Measurements from ENCODE around the gene COL1A2. TPM values are rescaled to one million over a fixed set of nuclear protein-coding genes. Genes with fewer than 3 reads are reported as not detected.

Gene COL1A2
- total RNA-seq: 2,043 and 2,173 TPM in 2 replicates

DNA sequence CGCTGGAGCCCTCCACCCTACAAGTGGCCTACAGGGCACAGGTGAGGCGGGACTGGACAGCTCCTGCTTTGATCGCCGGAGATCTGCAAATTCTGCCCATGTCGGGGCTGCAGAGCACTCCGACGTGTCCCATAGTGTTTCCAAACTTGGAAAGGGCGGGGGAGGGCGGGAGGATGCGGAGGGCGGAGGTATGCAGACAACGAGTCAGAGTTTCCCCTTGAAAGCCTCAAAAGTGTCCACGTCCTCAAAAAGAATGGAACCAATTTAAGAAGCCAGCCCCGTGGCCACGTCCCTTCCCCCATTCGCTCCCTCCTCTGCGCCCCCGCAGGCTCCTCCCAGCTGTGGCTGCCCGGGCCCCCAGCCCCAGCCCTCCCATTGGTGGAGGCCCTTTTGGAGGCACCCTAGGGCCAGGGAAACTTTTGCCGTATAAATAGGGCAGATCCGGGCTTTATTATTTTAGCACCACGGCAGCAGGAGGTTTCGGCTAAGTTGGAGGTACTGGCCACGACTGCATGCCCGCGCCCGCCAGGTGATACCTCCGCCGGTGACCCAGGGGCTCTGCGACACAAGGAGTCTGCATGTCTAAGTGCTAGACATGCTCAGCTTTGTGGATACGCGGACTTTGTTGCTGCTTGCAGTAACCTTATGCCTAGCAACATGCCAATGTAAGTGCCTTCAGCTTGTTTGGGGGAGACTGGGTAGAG lies at the start of gene COL1A2:
Gene COL1A2, plus strand, starts transcription at position 459 of the 704 bp plus-strand sequence. Its CDS starts 137 bp downstream, at position 596.

Other genes with a start within 250 kb of the COL1A2 start
- gene CASD1, start 114.9 kb downstream of the COL1A2 start, total RNA-seq: 11.2 and 16.1 TPM in 2 replicates

All from epithelial cell of alveolus of lung (primary cell).